A673 (cell line): ENCODE data around the gene S100A12.

Source experiments
- EZH2 ChIP-seq: fragments of 200-600 bp; sonication (generic); IDR thresholded peaks from 2 replicates; pipeline ENCODE4 v1.6.1; 2017; ENCODE audit warnings: borderline replicate concordance, low read depth, mild to moderate bottlenecking, mixed read lengths, antibody characterized with exemption, low read length; ENCODE audit not compliant: poor library complexity, severe bottlenecking
- TF ChIP-seq, protein P1 (sequence below): fragments of 300-800, 200-600 bp; sonication (generic); conservative IDR thresholded peaks from 2 replicates; pipeline ENCODE4 v1.5.1; 2017; ENCODE audit warnings: low read depth, mild to moderate bottlenecking, antibody characterized with exemption, low read length, moderate library complexity, mixed read lengths

DNA sequence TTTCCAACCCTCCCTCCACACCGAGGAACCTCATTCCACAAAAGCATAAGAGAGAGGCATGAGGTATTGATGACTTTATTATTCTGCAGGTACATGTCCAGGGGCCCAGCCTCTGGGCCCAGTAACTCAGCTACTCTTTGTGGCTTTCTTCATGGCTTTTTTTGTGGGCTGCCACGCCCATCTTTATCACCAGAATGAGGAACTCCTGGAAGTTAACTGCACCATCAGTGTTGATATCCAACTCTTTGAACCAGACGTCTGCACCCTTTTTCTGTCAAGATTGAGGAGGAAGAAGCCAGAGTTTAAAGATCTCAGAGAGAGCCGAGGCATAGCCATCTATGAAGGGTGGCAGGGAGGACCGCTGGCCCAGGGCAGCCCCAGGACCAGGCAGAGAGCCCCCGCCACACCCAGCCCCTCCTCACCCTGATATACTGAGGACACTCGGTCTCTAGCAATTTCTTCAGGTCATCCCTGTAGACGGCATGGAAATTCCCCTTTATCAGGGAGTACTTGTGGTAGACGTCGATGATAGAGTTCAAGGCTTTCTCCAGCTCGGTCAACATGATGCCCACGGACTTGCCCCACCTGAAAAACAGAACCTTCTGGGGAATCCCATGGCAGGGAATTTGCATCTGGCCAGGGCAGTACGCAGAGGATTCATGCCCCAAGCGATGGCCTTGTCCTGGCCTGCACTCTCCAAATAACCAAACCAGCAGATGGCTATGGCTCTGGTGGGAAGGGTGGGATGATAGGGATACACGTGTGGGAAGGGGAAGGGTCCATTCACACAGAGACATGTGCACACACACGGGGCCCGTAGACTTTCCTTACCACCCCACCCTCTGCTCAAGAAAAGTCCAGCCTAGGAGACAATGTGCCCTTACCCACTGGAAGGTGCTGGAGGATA, 14.8 kb upstream of the S100A12 start:
- TF ChIP-seq, protein P1, sequence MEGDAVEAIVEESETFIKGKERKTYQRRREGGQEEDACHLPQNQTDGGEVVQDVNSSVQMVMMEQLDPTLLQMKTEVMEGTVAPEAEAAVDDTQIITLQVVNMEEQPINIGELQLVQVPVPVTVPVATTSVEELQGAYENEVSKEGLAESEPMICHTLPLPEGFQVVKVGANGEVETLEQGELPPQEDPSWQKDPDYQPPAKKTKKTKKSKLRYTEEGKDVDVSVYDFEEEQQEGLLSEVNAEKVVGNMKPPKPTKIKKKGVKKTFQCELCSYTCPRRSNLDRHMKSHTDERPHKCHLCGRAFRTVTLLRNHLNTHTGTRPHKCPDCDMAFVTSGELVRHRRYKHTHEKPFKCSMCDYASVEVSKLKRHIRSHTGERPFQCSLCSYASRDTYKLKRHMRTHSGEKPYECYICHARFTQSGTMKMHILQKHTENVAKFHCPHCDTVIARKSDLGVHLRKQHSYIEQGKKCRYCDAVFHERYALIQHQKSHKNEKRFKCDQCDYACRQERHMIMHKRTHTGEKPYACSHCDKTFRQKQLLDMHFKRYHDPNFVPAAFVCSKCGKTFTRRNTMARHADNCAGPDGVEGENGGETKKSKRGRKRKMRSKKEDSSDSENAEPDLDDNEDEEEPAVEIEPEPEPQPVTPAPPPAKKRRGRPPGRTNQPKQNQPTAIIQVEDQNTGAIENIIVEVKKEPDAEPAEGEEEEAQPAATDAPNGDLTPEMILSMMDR: no peak
- TF ChIP-seq EZH2: no peak
